ENCODE measurements around the gene P4HA2.

GRCh38 chr5:132267931-132268768 is 40.5 kb upstream of the P4HA2 start:
- no peak for TF ChIP-seq CTCF (IDR thresholded peaks at IDR 0.05)
- TF ChIP-seq USF1 (IDR thresholded peaks at IDR 0.05; ENCODE audit: borderline replicate concordance, low read depth): no peak
- TF ChIP-seq ZBTB33 (IDR thresholded peaks at IDR 0.05; ENCODE audit: borderline replicate concordance, low read depth): no peak
- no peak for TF ChIP-seq ELF1 (IDR thresholded peaks at IDR 0.05)
- TF ChIP-seq EZH2phosphoT487 (IDR thresholded peaks at IDR 0.05; ENCODE audit: borderline replicate concordance, low read depth): no peak
- no peak for TF ChIP-seq SIN3A (IDR thresholded peaks at IDR 0.05; ENCODE audit: borderline replicate concordance, low read depth, low read length)

Data from SK-N-SH (cell line).